ENCODE results near the gene CPVL.

DNA sequence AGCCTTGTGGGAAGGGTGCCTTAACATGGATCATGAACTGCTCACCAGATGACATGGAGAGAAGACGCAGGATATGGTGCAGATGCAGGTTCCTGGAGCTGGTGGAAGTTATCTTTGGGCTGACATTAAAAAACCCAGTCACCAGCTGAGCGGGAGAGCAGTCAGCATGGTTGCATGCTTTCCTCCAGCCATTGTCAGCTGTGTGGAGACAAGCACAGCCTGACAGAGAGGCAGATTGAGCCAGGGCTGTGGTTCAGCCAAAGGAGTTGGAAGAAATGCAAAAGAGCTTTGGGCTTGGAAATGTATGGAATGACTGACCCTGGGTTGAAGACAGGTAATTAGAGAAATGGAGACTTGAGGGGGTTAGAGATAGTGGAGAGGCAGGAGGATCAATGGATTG is 79.7 kb downstream of the CPVL start:
- TF ChIP-seq, protein P1, sequence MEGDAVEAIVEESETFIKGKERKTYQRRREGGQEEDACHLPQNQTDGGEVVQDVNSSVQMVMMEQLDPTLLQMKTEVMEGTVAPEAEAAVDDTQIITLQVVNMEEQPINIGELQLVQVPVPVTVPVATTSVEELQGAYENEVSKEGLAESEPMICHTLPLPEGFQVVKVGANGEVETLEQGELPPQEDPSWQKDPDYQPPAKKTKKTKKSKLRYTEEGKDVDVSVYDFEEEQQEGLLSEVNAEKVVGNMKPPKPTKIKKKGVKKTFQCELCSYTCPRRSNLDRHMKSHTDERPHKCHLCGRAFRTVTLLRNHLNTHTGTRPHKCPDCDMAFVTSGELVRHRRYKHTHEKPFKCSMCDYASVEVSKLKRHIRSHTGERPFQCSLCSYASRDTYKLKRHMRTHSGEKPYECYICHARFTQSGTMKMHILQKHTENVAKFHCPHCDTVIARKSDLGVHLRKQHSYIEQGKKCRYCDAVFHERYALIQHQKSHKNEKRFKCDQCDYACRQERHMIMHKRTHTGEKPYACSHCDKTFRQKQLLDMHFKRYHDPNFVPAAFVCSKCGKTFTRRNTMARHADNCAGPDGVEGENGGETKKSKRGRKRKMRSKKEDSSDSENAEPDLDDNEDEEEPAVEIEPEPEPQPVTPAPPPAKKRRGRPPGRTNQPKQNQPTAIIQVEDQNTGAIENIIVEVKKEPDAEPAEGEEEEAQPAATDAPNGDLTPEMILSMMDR (IDR thresholded peaks at IDR 0.05) = no peak
- no peak for TF ChIP-seq EP300 (IDR thresholded peaks at IDR 0.05)

Measured in tibial nerve (tissue), 4 donors.